Gastroesophageal sphincter (tissue), 4 donors: ENCODE data around the gene SWSAP1. TPM values are rescaled to one million over a fixed set of nuclear protein-coding genes. Genes with fewer than 3 reads are reported as not detected.
"Not testable (repeated sequence)": the region's sequence is repeated elsewhere in the genome, so short reads cannot be mapped to it uniquely, and the experiment has no call there.

Experiments used
- ATAC-seq: fragments of 150-250 bp; one replicate; pipeline ENCODE4 v1.9.1; 2016; ENCODE audit warnings: mild to moderate bottlenecking, moderate library complexity
- H3K27ac ChIP-seq, 4 donors: fragments of 200-600 bp; sonication (generic) in 3 of 4; 1 replicate in 3 of 4; 2 replicates in 1 of 4; pipeline ENCODE4 v1.5.1; 2016 to 2019
- H3K27me3 ChIP-seq: fragments of 200-600 bp; sonication (generic); one replicate; pipeline ENCODE4 v1.5.1; 2019
- H3K36me3 ChIP-seq, 2 donors: fragments of 200-600 bp; sonication (generic); one replicate each; pipeline ENCODE4 v1.5.1; 2019; ENCODE audit warnings: control low read depth in 1 of 2
- H3K4me1 ChIP-seq, 3 donors: fragments of 200-600 bp; sonication (generic); 1 replicate in 2 of 3; 2 replicates in 1 of 3; pipeline ENCODE4 v1.5.1; 2016 to 2019; ENCODE audit warnings: control low read depth in 2 of 3
- H3K4me3 ChIP-seq, 2 donors: fragments of 200-600 bp; sonication (generic); one replicate each; pipeline ENCODE4 v1.5.1; 2019; ENCODE audit warnings: mild to moderate bottlenecking in 1 of 2, moderate library complexity in 1 of 2
- H3K9me3 ChIP-seq, 3 donors: fragments of 200-600 bp; sonication (generic); one replicate each; pipeline ENCODE4 v1.5.1; 2017 to 2019; ENCODE audit warnings: control low read depth in 2 of 3
- CTCF ChIP-seq, 4 experiments: fragments of 200-600 bp in 2 of 4; fragments of 450-650 bp in 2 of 4; sonication (generic) in 1 of 4; IDR thresholded peaks; one replicate each; pipeline ENCODE4 v1.5.1; 2017 to 2019; ENCODE audit warnings: antibody characterized with exemption in 4 of 4, mild to moderate bottlenecking in 2 of 4, moderate library complexity in 2 of 4
- EP300 ChIP-seq: sonication (generic); formaldehyde crosslinking; IDR thresholded peaks from one replicate; pipeline ENCODE4 v1.6.1; 2017; ENCODE audit warnings: antibody characterized with exemption, mild to moderate bottlenecking
- POLR2A ChIP-seq, 2 donors: fragments of 450-650 bp; IDR thresholded peaks; one replicate each; pipeline ENCODE4 v1.6.1; 2017; ENCODE audit warnings: antibody characterized with exemption in 2 of 2, mild to moderate bottlenecking in 2 of 2, moderate library complexity in 1 of 2
- POLR2AphosphoS5 ChIP-seq: sonication (generic); formaldehyde crosslinking; IDR thresholded peaks from one replicate; pipeline ENCODE4 v1.6.1; 2017; ENCODE audit warnings: antibody characterized with exemption
- WGBS, 2 donors: methylation state at CpG; one replicate each; pipeline ENCODE4 v1.1.5; 2018; ENCODE audit warnings: low coverage in 1 of 2; 5-methylcytosine and 5-hydroxymethylcytosine counted together
- total RNA-seq, 4 donors: library from RNA; depleted of rRNA; stranded (reverse); fragments of >200 nt; gene quantifications; one replicate each; pipeline ENCODE4 v1.1.0, GENCODE V29; 2016

SWSAP1 gene
- total RNA-seq, 4 donors from 2014 or later: 0.62 to 2.6 (median 1.0) TPM

- Histone ChIP-seq H3K4me1 (peaks cover 0 to 86% (median 35%) of the 10 kb centered on the region in 3 donors), H3K9me3 (no peaks in the 10 kb centered on the region), H3K27ac (peak overlapping the region in 3 of 4 donors; percentile 51 to 69 (median 51)), H3K27me3 (peaks cover 14% of the 10 kb centered on the region), H3K36me3 (peaks cover 0 to 10% of the 10 kb centered on the region in 2 donors), H3K4me3 (no peak overlapping the region)
- WGBS, 2 donors: 84 to 100% methylated on average over 2 of the region's 3 CpGs
- no peak for ATAC-seq
- TF ChIP-seq CTCF (IDR thresholded peaks at IDR 0.05) (no peak), POLR2AphosphoS5 (no peak), POLR2A (IDR thresholded peaks at IDR 0.05) (no peak), EP300 (no peak)
Observed at GRCh38 chr19:11377756-11378155, 3.3 kb downstream of the SWSAP1 start.

GRCh38 chr19:11378319-11379189, 4.1 kb downstream of the SWSAP1 start:
- no peak overlapping the region for H3K4me3 ChIP-seq
- ATAC-seq: no peak
- H3K27me3 ChIP-seq: peaks cover 22% of the 10 kb centered on the region
- peak in 3 of 4 experiments; percentile 33 to 61 (median 40) for TF ChIP-seq CTCF (IDR thresholded peaks at IDR 0.05)
- TF ChIP-seq POLR2A (IDR thresholded peaks at IDR 0.05): no peak
- no peak for TF ChIP-seq POLR2AphosphoS5
- peak overlapping the region in 3 of 4 donors; percentile 51 to 69 (median 51) for H3K27ac ChIP-seq
- H3K36me3 ChIP-seq: peaks cover 0 to 10% of the 10 kb centered on the region in 2 donors
- H3K9me3 ChIP-seq: no peaks in the 10 kb centered on the region
- peaks cover 0 to 92% (median 43%) of the 10 kb centered on the region in 3 donors for H3K4me1 ChIP-seq
- WGBS, 2 donors: 8% methylated on average over 2 of the region's 8 CpGs; no CpG with 5 or more reads in 1 of the 2 donors

GRCh38 chr19:11379269-11379845, 4.9 kb downstream of the SWSAP1 start:
- H3K27ac ChIP-seq, H3K36me3 ChIP-seq, ATAC-seq, H3K4me3 ChIP-seq, H3K9me3 ChIP-seq: not testable (repeated sequence)
- WGBS, 2 donors: 66 to 81% methylated on average over 4 to 13 of the region's 14 CpGs
- Histone ChIP-seq H3K27me3 (peaks cover 30% of the 10 kb centered on the region), H3K4me1 (peaks cover 0 to 92% (median 44%) of the 10 kb centered on the region in 3 donors)

- peaks cover 0 to 94% (median 44%) of the 10 kb centered on the region in 3 donors for H3K4me1 ChIP-seq
- ATAC-seq: no peak
- H3K27ac ChIP-seq: peak overlapping the region in 2 of 4 donors; percentile 85 to 88
- H3K9me3 ChIP-seq: no peaks in the 10 kb centered on the region
- H3K4me3 ChIP-seq: peak overlapping the region in 1 of 2 donors; percentile 76
- no peak for TF ChIP-seq EP300
- TF ChIP-seq POLR2A (IDR thresholded peaks at IDR 0.05): no peak
- no peak for TF ChIP-seq POLR2AphosphoS5
- TF ChIP-seq CTCF (IDR thresholded peaks at IDR 0.05): no peak
- WGBS, 2 donors: 95 to 100% methylated on average over 2 to 7 of the region's 7 CpGs
- H3K27me3 ChIP-seq: peaks cover 30% of the 10 kb centered on the region
- H3K36me3 ChIP-seq: peaks cover 0 to 10% of the 10 kb centered on the region in 2 donors
Observed at GRCh38 chr19:11379857-11380350, 5.4 kb downstream of the SWSAP1 start.
